Endothelial cell of umbilical vein (primary cell): ENCODE results near the gene ABCC4. TPM values are rescaled to one million over a fixed set of nuclear protein-coding genes. Genes with fewer than 3 reads are reported as not detected.
A peak's percentile ranks its signal among the peaks of the same experiment; 100 is the strongest.

Source experiments
- BruUV-seq: library from RNA; stranded (reverse); fragments of 400-500 nt; replicated peaks from 2 replicates; lab custom pipeline; 2021; lab: Mats Ljungman, UMichigan
- CTCF ChIA-PET: fragments of 300-600, 350-600 bp; sonication (Branson Sonifier 250); formaldehyde crosslinking; loops from one replicate; lab custom pipeline; 2021; ENCODE audit warnings: antibody characterized with exemption, inconsistent platforms; lab: Charles Lee
- POLR2A ChIA-PET: fragments of 300-600, 350-600 bp; sonication (Branson Sonifier 250); formaldehyde crosslinking; loops from one replicate; lab custom pipeline; 2021; ENCODE audit warnings: antibody characterized with exemption, inconsistent platforms; lab: Charles Lee
- DNase-seq: peaks from one replicate; pipeline ENCODE4 v3.0.0-alpha.2; 2011; ENCODE audit warnings: low read depth, low spot score
- FAIRE-seq: peaks from 2 replicates; lab custom pipeline; 2011; peaks lifted over from hg19 to GRCh38; lab: Jason Lieb, UNC
- H2AFZ ChIP-seq: 2 replicates; pipeline ENCODE4 v1.6.0; 2012; ENCODE audit warnings: low read depth, low read length, control low read depth, inconsistent platforms
- H3K27ac ChIP-seq: 2 replicates; pipeline ENCODE4 v1.5.1; 2011; ENCODE audit warnings: low read depth, mild to moderate bottlenecking, control low read depth, low read length, moderate library complexity; ENCODE audit not compliant: insufficient read depth
- H3K27me3 ChIP-seq, 2 experiments: 2 replicates each; pipeline versions ENCODE4 v1.6.0 to v1.6.1; 2011; ENCODE audit warnings: low read length in 2 of 2, mixed read lengths in 1 of 2; ENCODE audit not compliant: control insufficient read depth in 2 of 2, insufficient read depth in 2 of 2
- H3K36me3 ChIP-seq, 2 experiments: 2 replicates in 1 of 2; 3 replicates in 1 of 2; pipeline ENCODE4 v1.5.1; 2011; ENCODE audit warnings: low read length in 2 of 2, mild to moderate bottlenecking in 1 of 2, moderate library complexity in 1 of 2; ENCODE audit not compliant: control insufficient read depth in 2 of 2, insufficient read depth in 2 of 2; ENCODE audit errors: extremely low read depth in 1 of 2
- H3K4me1 ChIP-seq: 3 replicates; pipeline ENCODE4 v1.5.1; 2011; ENCODE audit warnings: mild to moderate bottlenecking, low read length; ENCODE audit not compliant: control insufficient read depth, insufficient read depth; ENCODE audit errors: extremely low read depth
- H3K4me2 ChIP-seq: 2 replicates; pipeline ENCODE4 v1.6.1; 2011; ENCODE audit warnings: low read length, control low read depth, mixed read lengths; ENCODE audit not compliant: insufficient read depth
- H3K4me3 ChIP-seq, 3 experiments: fragments of 200-600 bp in 1 of 3; sonication (generic), shearing (Covaris generic) in 1 of 3; replicated peaks in 1 of 3; 2 replicates each; pipeline ENCODE4 v1.5.1; 2011 to 2016; ENCODE audit warnings: control low read depth in 3 of 3, low read length in 3 of 3, mild to moderate bottlenecking in 2 of 3, inconsistent platforms in 1 of 3, low read depth in 1 of 3, moderate library complexity in 1 of 3; ENCODE audit not compliant: insufficient read depth in 1 of 3
- H3K79me2 ChIP-seq: 2 replicates; pipeline ENCODE4 v1.6.0; 2012; ENCODE audit warnings: low read length, inconsistent platforms; ENCODE audit not compliant: control insufficient read depth, insufficient read depth
- H3K9ac ChIP-seq: replicated peaks from 2 replicates; pipeline ENCODE3; 2011; ENCODE audit warnings: low read length, control low read depth; ENCODE audit not compliant: insufficient read depth; ENCODE audit errors: extremely low read depth
- H3K9me1 ChIP-seq: replicated peaks from 3 replicates; pipeline ENCODE4 v1.6.0; 2011; ENCODE audit warnings: mild to moderate bottlenecking, low read length; ENCODE audit not compliant: control insufficient read depth, insufficient read depth; ENCODE audit errors: extremely low read depth
- H3K9me3 ChIP-seq: replicated peaks from 2 replicates; pipeline ENCODE4 v1.5.1; 2012; ENCODE audit warnings: low read length, inconsistent platforms; ENCODE audit not compliant: control insufficient read depth, insufficient read depth
- H4K20me1 ChIP-seq: replicated peaks from 2 replicates; pipeline ENCODE3; 2011; ENCODE audit warnings: mild to moderate bottlenecking, low read length; ENCODE audit not compliant: control insufficient read depth, insufficient read depth; ENCODE audit errors: extremely low read depth
- EZH2 ChIP-seq: IDR thresholded peaks from 2 replicates; pipeline ENCODE4 v1.6.1; 2012; ENCODE audit warnings: borderline replicate concordance, low read depth, mild to moderate bottlenecking, moderate library complexity, low read length, inconsistent platforms; ENCODE audit not compliant: severe bottlenecking
- FOS ChIP-seq: IDR thresholded peaks from 2 replicates; pipeline ENCODE4 v1.6.1; 2011; ENCODE audit warnings: mild to moderate bottlenecking, low read length, moderate library complexity, borderline replicate concordance; ENCODE audit not compliant: insufficient read depth
- GATA2 ChIP-seq: IDR thresholded peaks from 2 replicates; pipeline ENCODE4 v1.7.0; 2011; ENCODE audit warnings: low read depth, mild to moderate bottlenecking, moderate library complexity, mixed read lengths, low read length; ENCODE audit not compliant: insufficient read length, insufficient read depth
- JUN ChIP-seq: IDR thresholded peaks from 2 replicates; pipeline ENCODE4 v1.6.1; 2011; ENCODE audit warnings: borderline replicate concordance, low read depth; ENCODE audit not compliant: insufficient read length, insufficient read depth
- MYC ChIP-seq: IDR thresholded peaks from one replicate; pipeline ENCODE4 v1.6.1; 2011; ENCODE audit warnings: mild to moderate bottlenecking, low read depth, low read length
- POLR2A ChIP-seq: IDR thresholded peaks from 2 replicates; pipeline ENCODE4 v1.6.1; 2012; ENCODE audit warnings: low read depth, mild to moderate bottlenecking, control low read depth, low read length
- POLR2AphosphoS5 ChIP-seq: IDR thresholded peaks from 2 replicates; pipeline ENCODE4 v1.6.1; 2012; ENCODE audit warnings: low read depth, mild to moderate bottlenecking, control low read depth, low read length, moderate library complexity; ENCODE audit not compliant: insufficient read depth
- dilution Hi-C: fragments of 300-500 bp; cut with MboI; formaldehyde crosslinking; loops from one replicate; pipeline ENCODE4 v1.15.0; 2019; ENCODE audit warnings: low sequenced_read_pairs; ENCODE audit not compliant: extremely low pct_ligation_motif_present
- intact Hi-C: fragments of 100-400 bp; cut with micrococcal nuclease; formaldehyde crosslinking; loops from one replicate; pipeline ENCODE4 v1.10.0; 2022
- polyA plus RNA-seq, 4 experiments: library from polyadenylated mRNA; depleted of rRNA in 3 of 4; stranded (reverse) in 3 of 4; unstranded in 1 of 4; fragments of >200 nt; gene quantifications; 2 replicates each; pipeline versions ENCODE4 v1.2.1 to v1.2.3, GENCODE V29; 2011 to 2012; ENCODE audit warnings: missing spikeins in 1 of 4
- total RNA-seq: library from RNA; stranded (reverse); gene quantifications from 2 replicates; pipeline ENCODE4 v1.2.3, GENCODE V29; 2021
- TF ChIP-seq, protein P1 (sequence below), 2 donors: IDR thresholded peaks; 1 replicate in 1 of 2; 2 replicates in 1 of 2; pipeline ENCODE4 v1.5.1; 2011; ENCODE audit warnings: low read length in 2 of 2, mild to moderate bottlenecking in 2 of 2, moderate library complexity in 2 of 2, control low read depth in 1 of 2, inconsistent platforms in 1 of 2, low read depth in 1 of 2; ENCODE audit not compliant: insufficient read depth in 1 of 2; ENCODE audit errors: extremely low read depth in 1 of 2
- TF ChIP-seq, protein P2 (sequence below): IDR thresholded peaks from 2 replicates; pipeline ENCODE4 v1.6.1; 2011; ENCODE audit not compliant: insufficient read depth, insufficient read length

ABCC4 gene
- total and polyA plus RNA-seq, 2 donors (not counting 3 experiments of a cell fraction or from before 2014, with no cell fraction given), result 9.2 to 15.9 TPM

DNA sequence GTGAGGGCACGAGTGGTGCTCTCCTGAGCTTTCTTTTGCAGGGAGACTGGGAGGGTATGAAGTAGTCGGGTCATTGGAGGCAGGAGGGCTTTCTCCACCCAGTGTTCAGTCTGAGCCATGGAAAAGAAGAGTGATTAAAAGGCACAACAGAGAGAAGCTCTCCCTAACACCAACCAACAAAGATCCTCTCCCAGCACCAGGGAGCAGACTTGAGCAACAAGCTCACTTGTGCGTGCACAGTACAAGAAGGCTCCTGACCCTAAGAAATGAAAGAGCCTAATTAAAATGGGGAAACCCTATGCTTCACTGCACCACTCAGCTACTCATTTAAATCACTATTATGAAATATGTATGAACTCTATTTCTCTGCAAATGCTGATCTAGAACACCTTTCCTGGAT lies 312.6 kb downstream of the ABCC4 start:
- BruUV-seq, result no TSS peak
- ChIA-PET CTCF (interaction anchor here (0.6 to 2.4 kb wide), 11 partner anchors 11 to 415 kb away, joined by 3 to 32 read pairs (median 4); no protein-coding TSS in a partner anchor), POLR2A (interaction anchor here (1.1 kb wide), 1 partner anchor 166 kb away, joined by 3 read pairs; no protein-coding TSS in a partner anchor)
- Histone ChIP-seq H3K4me2 (no peak overlapping the region), H3K79me2 (no peaks in the 10 kb centered on the region), H3K27ac (no peak overlapping the region), H3K9ac (no peak overlapping the region), H3K27me3 (peaks cover 20 to 40% of the 10 kb centered on the region in 2 experiments), H3K4me1 (no peaks in the 10 kb centered on the region), H2AFZ (no peak overlapping the region), H3K4me3 (no peak overlapping the region), H3K9me1 (no peaks in the 10 kb centered on the region), H3K9me3 (no peaks in the 10 kb centered on the region), H4K20me1 (no peaks in the 10 kb centered on the region), H3K36me3 (no peaks in the 10 kb centered on the region)
- peak; percentile 13 for DNase-seq
- dilution Hi-C loops (no loop called here), intact Hi-C loops (loop anchor here (1.0 kb wide), 1 partner anchor 168 kb away; no protein-coding TSS in a partner anchor)
- FAIRE-seq, result peak; percentile 46
- TF ChIP-seq, protein P1, sequence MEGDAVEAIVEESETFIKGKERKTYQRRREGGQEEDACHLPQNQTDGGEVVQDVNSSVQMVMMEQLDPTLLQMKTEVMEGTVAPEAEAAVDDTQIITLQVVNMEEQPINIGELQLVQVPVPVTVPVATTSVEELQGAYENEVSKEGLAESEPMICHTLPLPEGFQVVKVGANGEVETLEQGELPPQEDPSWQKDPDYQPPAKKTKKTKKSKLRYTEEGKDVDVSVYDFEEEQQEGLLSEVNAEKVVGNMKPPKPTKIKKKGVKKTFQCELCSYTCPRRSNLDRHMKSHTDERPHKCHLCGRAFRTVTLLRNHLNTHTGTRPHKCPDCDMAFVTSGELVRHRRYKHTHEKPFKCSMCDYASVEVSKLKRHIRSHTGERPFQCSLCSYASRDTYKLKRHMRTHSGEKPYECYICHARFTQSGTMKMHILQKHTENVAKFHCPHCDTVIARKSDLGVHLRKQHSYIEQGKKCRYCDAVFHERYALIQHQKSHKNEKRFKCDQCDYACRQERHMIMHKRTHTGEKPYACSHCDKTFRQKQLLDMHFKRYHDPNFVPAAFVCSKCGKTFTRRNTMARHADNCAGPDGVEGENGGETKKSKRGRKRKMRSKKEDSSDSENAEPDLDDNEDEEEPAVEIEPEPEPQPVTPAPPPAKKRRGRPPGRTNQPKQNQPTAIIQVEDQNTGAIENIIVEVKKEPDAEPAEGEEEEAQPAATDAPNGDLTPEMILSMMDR (IDR thresholded peaks at IDR 0.05; ENCODE audit: extremely low read depth in 1 of 2, insufficient read depth in 1 of 2, low read depth in 1 of 2, low read length in 2 of 2), result peak in 1 of 2 donors; percentile 14
- TF ChIP-seq POLR2AphosphoS5, result no peak

DNA sequence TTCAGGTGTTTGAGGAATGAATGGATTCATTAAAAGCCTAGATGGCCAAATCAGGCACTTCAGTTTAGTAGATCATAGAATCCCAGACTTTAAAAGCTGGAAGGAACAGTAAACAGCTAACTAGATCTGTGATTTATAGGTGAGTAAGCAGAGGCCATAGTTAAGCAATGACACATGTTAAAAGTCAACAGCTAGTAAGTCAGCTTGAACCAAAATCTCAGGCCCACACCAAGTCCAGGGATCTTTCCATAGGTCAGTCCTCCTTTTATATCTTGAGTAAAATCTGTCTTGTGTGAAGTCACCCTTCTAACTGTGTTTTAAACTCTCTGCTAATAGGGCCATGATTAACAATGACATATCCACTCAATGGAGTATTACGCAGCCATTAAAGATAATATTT lies 313.4 kb downstream of the ABCC4 start:
- no peaks in the 10 kb centered on the region for H4K20me1 ChIP-seq
- no peaks in the 10 kb centered on the region for H3K36me3 ChIP-seq
- H2AFZ ChIP-seq, result no peak overlapping the region
- H3K9ac ChIP-seq, result no peak overlapping the region
- FAIRE-seq (no peak), DNase-seq (no peak)
- intact Hi-C loops (loop anchor here (1.0 kb wide), 1 partner anchor 168 kb away; no protein-coding TSS in a partner anchor), dilution Hi-C loops (no loop called here)
- peaks cover 17 to 39% of the 10 kb centered on the region in 2 experiments for H3K27me3 ChIP-seq
- CTCF ChIA-PET, result interaction anchor here (0.7 to 2.4 kb wide), 8 partner anchors 12 to 416 kb away, joined by 3 to 32 read pairs (median 6); no protein-coding TSS in a partner anchor
- no peak for TF ChIP-seq GATA2
- TF ChIP-seq POLR2AphosphoS5, result no peak
- no peak for TF ChIP-seq MYC
- TF ChIP-seq, protein P2, sequence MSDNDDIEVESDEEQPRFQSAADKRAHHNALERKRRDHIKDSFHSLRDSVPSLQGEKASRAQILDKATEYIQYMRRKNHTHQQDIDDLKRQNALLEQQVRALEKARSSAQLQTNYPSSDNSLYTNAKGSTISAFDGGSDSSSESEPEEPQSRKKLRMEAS, result no peak
- TF ChIP-seq FOS, result no peak
- TF ChIP-seq, protein P1 (IDR thresholded peaks at IDR 0.05; ENCODE audit: extremely low read depth in 1 of 2, insufficient read depth in 1 of 2, low read depth in 1 of 2, low read length in 2 of 2), result no peak
- TF ChIP-seq POLR2A, result no peak
- no peak for TF ChIP-seq JUN
- no peak for TF ChIP-seq EZH2
- no peaks in the 10 kb centered on the region for H3K79me2 ChIP-seq
- BruUV-seq, result no TSS peak
- no peak overlapping the region for H3K27ac ChIP-seq
- H3K4me1 ChIP-seq, result no peaks in the 10 kb centered on the region
- H3K9me1 ChIP-seq, result no peaks in the 10 kb centered on the region
- no peak overlapping the region for H3K4me2 ChIP-seq
- H3K4me3 ChIP-seq, result no peak overlapping the region
- POLR2A ChIA-PET, result no interaction called here
- H3K9me3 ChIP-seq, result no peaks in the 10 kb centered on the region
